Erythroblast (primary cell): Measurements from ENCODE around the gene ITGA7.

Experiments
- GATA1 ChIP-seq: IDR thresholded peaks from 2 replicates; pipeline ENCODE4 v1.6.1; 2011; ENCODE audit warnings: low read depth, mild to moderate bottlenecking, control low read depth, low read length, moderate library complexity
- POLR2A ChIP-seq: IDR thresholded peaks from 2 replicates; pipeline ENCODE4 v1.6.1; 2011; ENCODE audit warnings: mild to moderate bottlenecking, low read length

DNA sequence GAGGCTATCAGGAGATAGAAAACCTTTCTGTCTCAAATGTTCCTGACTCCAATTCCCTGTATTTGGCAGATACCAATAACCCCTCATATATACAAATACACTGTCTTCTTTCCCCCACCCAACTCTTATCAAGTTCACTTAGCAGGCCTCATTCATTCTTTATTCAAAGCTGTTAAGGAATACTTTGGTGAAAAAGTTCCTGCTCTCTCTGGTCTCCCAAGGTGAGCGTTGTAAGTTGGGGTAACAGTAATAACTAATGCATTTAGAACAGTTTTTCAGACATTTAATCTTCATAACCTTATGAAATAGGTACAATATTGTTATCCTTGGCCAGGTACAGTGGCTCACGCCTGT, 31.3 kb upstream of the ITGA7 start:
- TF ChIP-seq POLR2A = no peak
- no peak for TF ChIP-seq GATA1
